Neural cell (in vitro differentiated cells): ENCODE results near the gene PLIN3. TPM values are rescaled to one million over a fixed set of nuclear protein-coding genes. Genes with fewer than 3 reads are reported as not detected.
"Not testable (repeated sequence)": the region's sequence is repeated elsewhere in the genome, so short reads cannot be mapped to it uniquely, and the experiment has no call there.

Experiments
- H2AFZ ChIP-seq: fragments of 200-600, 300-800 bp; sonication (generic), shearing (Covaris generic); 2 replicates; pipeline ENCODE4 v1.6.0; 2014; ENCODE audit warnings: low read depth, mild to moderate bottlenecking, antibody characterized with exemption, low read length, moderate library complexity
- H3F3A ChIP-seq: fragments of 200-600 bp; shearing (Covaris generic); 2 replicates; pipeline ENCODE4 v1.6.1; 2016; ENCODE audit warnings: mild to moderate bottlenecking, moderate library complexity, mixed read lengths, antibody characterized with exemption, low read length; ENCODE audit not compliant: insufficient read depth, poor library complexity, severe bottlenecking
- H3K27ac ChIP-seq: fragments of 200-600, 300-800 bp; sonication (generic), shearing (Covaris generic); 2 replicates; pipeline ENCODE4 v1.5.1; 2014; ENCODE audit warnings: mild to moderate bottlenecking, low read length, moderate library complexity
- H3K27me3 ChIP-seq: fragments of 300-800, 200-600 bp; sonication (generic), shearing (Covaris generic); 2 replicates; pipeline ENCODE4 v1.6.0; 2014; ENCODE audit warnings: mild to moderate bottlenecking, low read depth, low read length, moderate library complexity; ENCODE audit not compliant: insufficient read depth
- H3K36me3 ChIP-seq: fragments of 300-800, 200-600 bp; sonication (generic), shearing (Covaris generic); 2 replicates; pipeline ENCODE4 v1.5.1; 2014; ENCODE audit warnings: mild to moderate bottlenecking, antibody characterized with exemption, low read length, moderate library complexity; ENCODE audit not compliant: insufficient read depth
- H3K4me2 ChIP-seq: fragments of 300-800, 200-600 bp; sonication (generic), shearing (Covaris generic); 2 replicates; pipeline ENCODE4 v1.6.0; 2014; ENCODE audit warnings: mild to moderate bottlenecking, low read length
- H3K4me3 ChIP-seq: fragments of 300-800, 200-600 bp; sonication (generic), shearing (Covaris generic); 2 replicates; pipeline ENCODE4 v1.5.1; 2014; ENCODE audit warnings: mild to moderate bottlenecking, low read length, moderate library complexity
- H3K79me2 ChIP-seq: fragments of 200-600 bp; shearing (Covaris generic); replicated peaks from 2 replicates; pipeline ENCODE4 v1.6.0; 2014; ENCODE audit warnings: mild to moderate bottlenecking, low read length, moderate library complexity; ENCODE audit not compliant: insufficient read depth
- H3K9ac ChIP-seq: fragments of 300-800, 200-600 bp; sonication (generic), shearing (Covaris generic); 2 replicates; pipeline ENCODE4 v1.6.1; 2016; ENCODE audit warnings: mild to moderate bottlenecking, low read length, mixed read lengths
- H3K9me2 ChIP-seq: fragments of 200-600 bp; shearing (Covaris generic); 2 replicates; pipeline ENCODE4 v1.6.1; 2016; ENCODE audit warnings: mild to moderate bottlenecking, low read length, mixed read lengths; ENCODE audit not compliant: insufficient read depth
- H3K9me3 ChIP-seq: fragments of 200-600, 300-800 bp; sonication (generic), shearing (Covaris generic); 2 replicates; pipeline ENCODE4 v1.6.1; 2016; ENCODE audit warnings: mild to moderate bottlenecking, mixed run types, low read length, moderate library complexity, mixed read lengths
- H4K20me1 ChIP-seq: fragments of 200-600 bp; shearing (Covaris generic); 2 replicates; pipeline ENCODE4 v1.6.1; 2016; ENCODE audit warnings: mild to moderate bottlenecking, mixed run types; ENCODE audit not compliant: insufficient read depth
- CTCF ChIP-seq: fragments of 450-650 bp; IDR thresholded peaks from 2 replicates; pipeline ENCODE4 v1.5.1; 2014; ENCODE audit warnings: antibody characterized with exemption, mild to moderate bottlenecking, moderate library complexity; ENCODE audit not compliant: poor library complexity, severe bottlenecking
- EP300 ChIP-seq: fragments of 450-650 bp; conservative IDR thresholded peaks from 2 replicates; pipeline ENCODE4 v1.6.1; 2014; ENCODE audit warnings: antibody characterized with exemption, mild to moderate bottlenecking, moderate library complexity; ENCODE audit not compliant: poor library complexity, severe bottlenecking
- EZH2 ChIP-seq: fragments of 200-600, 300-800 bp; shearing (Covaris generic), sonication (generic); IDR thresholded peaks from 2 replicates; pipeline ENCODE4 v1.6.1; 2014; ENCODE audit warnings: antibody characterized with exemption, low read length, borderline replicate concordance, mild to moderate bottlenecking; ENCODE audit not compliant: insufficient read depth, poor library complexity, severe bottlenecking
- MXI1 ChIP-seq: fragments of 450-650 bp; conservative IDR thresholded peaks from 2 replicates; pipeline ENCODE4 v1.6.1; 2014; ENCODE audit warnings: antibody characterized with exemption, mild to moderate bottlenecking; ENCODE audit not compliant: poor library complexity, severe bottlenecking
- POLR2AphosphoS5 ChIP-seq: IDR thresholded peaks from 2 replicates; pipeline ENCODE4 v1.6.1; 2012
- RAD21 ChIP-seq: fragments of 450-650 bp; conservative IDR thresholded peaks from 2 replicates; pipeline ENCODE4 v1.6.1; 2014; ENCODE audit warnings: antibody characterized with exemption, mild to moderate bottlenecking, moderate library complexity
- SMC3 ChIP-seq: fragments of 450-650 bp; conservative IDR thresholded peaks from 2 replicates; pipeline ENCODE4 v1.6.1; 2014; ENCODE audit warnings: antibody characterized with exemption, mild to moderate bottlenecking, moderate library complexity; ENCODE audit not compliant: poor library complexity
- TAF1 ChIP-seq: IDR thresholded peaks from 2 replicates; pipeline ENCODE4 v1.6.1; 2012; ENCODE audit warnings: low read depth
- polyA plus RNA-seq: library from polyadenylated mRNA; depleted of rRNA; stranded (reverse); fragments of >200 nt; gene quantifications from 2 replicates; pipeline ENCODE4 v1.2.3, GENCODE V29; 2014
- TF ChIP-seq, protein P1 (sequence below): IDR thresholded peaks from 2 replicates; pipeline ENCODE4 v1.6.1; 2012; ENCODE audit warnings: borderline replicate concordance

PLIN3 gene
- polyA plus RNA-seq, 1 donor from 2014 or later, result 0.71 TPM

GRCh38 chr19:4897146-4897545, 29.7 kb upstream of the PLIN3 start:
- Histone ChIP-seq H3F3A (no peaks in the 10 kb centered on the region), H3K4me2 (no peak overlapping the region), H3K9me2 (no peaks in the 10 kb centered on the region), H3K27ac (no peak overlapping the region), H3K9ac (no peak overlapping the region), H4K20me1 (no peaks in the 10 kb centered on the region), H3K4me3 (no peak overlapping the region), H2AFZ (no peak overlapping the region), H3K27me3 (no peaks in the 10 kb centered on the region), H3K9me3 (no peaks in the 10 kb centered on the region), H3K79me2 (no peaks in the 10 kb centered on the region), H3K36me3 (no peaks in the 10 kb centered on the region)
- no peak for TF ChIP-seq MXI1
- TF ChIP-seq EP300, result no peak
- TF ChIP-seq POLR2AphosphoS5, result no peak
- no peak for TF ChIP-seq RAD21
- TF ChIP-seq SMC3, result no peak
- no peak for TF ChIP-seq TAF1
- TF ChIP-seq, protein P1, sequence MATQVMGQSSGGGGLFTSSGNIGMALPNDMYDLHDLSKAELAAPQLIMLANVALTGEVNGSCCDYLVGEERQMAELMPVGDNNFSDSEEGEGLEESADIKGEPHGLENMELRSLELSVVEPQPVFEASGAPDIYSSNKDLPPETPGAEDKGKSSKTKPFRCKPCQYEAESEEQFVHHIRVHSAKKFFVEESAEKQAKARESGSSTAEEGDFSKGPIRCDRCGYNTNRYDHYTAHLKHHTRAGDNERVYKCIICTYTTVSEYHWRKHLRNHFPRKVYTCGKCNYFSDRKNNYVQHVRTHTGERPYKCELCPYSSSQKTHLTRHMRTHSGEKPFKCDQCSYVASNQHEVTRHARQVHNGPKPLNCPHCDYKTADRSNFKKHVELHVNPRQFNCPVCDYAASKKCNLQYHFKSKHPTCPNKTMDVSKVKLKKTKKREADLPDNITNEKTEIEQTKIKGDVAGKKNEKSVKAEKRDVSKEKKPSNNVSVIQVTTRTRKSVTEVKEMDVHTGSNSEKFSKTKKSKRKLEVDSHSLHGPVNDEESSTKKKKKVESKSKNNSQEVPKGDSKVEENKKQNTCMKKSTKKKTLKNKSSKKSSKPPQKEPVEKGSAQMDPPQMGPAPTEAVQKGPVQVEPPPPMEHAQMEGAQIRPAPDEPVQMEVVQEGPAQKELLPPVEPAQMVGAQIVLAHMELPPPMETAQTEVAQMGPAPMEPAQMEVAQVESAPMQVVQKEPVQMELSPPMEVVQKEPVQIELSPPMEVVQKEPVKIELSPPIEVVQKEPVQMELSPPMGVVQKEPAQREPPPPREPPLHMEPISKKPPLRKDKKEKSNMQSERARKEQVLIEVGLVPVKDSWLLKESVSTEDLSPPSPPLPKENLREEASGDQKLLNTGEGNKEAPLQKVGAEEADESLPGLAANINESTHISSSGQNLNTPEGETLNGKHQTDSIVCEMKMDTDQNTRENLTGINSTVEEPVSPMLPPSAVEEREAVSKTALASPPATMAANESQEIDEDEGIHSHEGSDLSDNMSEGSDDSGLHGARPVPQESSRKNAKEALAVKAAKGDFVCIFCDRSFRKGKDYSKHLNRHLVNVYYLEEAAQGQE, result no peak

DNA sequence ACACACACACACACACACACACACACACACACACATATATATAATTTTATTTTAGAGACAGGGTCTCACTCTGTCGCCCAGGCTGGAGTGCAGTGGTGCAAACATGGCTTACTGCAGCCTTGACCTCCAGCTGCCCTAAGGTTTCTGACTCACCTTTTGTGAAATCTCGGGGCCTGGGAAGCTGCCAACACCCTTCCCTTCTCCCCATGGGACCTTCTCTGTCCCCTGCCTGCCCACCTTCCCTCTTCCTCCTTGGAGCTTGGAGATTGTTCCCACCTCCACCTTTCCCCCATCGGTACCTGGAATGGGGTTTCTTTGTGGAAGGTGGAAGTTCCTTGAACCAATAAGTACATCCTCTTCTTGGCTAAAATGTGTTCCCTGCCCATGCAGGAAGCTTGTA, 28.9 kb upstream of the PLIN3 start:
- Histone ChIP-seq H3K36me3 (no peaks in the 10 kb centered on the region), H2AFZ (no peak overlapping the region), H3K4me3 (no peak overlapping the region), H3K27ac (no peak overlapping the region), H3K9ac (no peak overlapping the region), H3K27me3 (no peaks in the 10 kb centered on the region), H3K9me3 (no peaks in the 10 kb centered on the region), H3K79me2 (no peaks in the 10 kb centered on the region), H3K9me2 (no peaks in the 10 kb centered on the region), H3F3A (no peaks in the 10 kb centered on the region), H3K4me2 (no peak overlapping the region), H4K20me1 (no peaks in the 10 kb centered on the region)
- TF ChIP-seq EZH2 (no peak), EP300 (no peak), POLR2AphosphoS5 (no peak), MXI1 (no peak), SMC3 (no peak), RAD21 (no peak), CTCF (no peak), TAF1 (no peak)
- TF ChIP-seq, protein P1, result no peak

- not testable (repeated sequence) for H3K9me3 ChIP-seq, H3K4me3 ChIP-seq, H3K36me3 ChIP-seq, H3K4me2 ChIP-seq, H3K27me3 ChIP-seq, H3K79me2 ChIP-seq, H3K27ac ChIP-seq, H3K9me2 ChIP-seq, H3F3A ChIP-seq, H3K9ac ChIP-seq, H2AFZ ChIP-seq, H4K20me1 ChIP-seq
Measured at GRCh38 chr19:4892962-4893361, 25.5 kb upstream of the PLIN3 start.
